ENCODE results near the gene HIVEP3. TPM values are rescaled to one million over a fixed set of nuclear protein-coding genes. Genes with fewer than 3 reads are reported as not detected.

HIVEP3 gene
- total RNA-seq, 1 experiment from 2014 or later, result 11.0 TPM

DNA sequence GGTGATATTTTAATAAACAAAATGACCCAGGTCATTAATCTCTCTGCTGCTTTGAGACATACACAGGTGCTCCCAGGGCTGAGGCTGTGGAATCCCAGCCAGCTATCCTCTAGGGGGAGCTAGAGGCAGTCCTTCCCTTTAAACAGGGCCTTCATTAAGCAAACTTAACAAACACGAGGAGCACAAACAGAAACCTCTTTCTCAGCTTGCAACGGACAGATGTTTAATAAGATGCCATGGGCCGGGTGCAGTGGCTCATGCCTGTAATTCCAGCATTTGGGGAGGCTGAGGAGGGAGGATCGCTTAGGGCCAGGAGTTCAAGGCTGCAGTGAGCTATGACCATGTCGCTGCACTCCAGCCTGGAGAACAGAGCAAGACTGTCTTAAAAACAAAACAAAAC, 106.7 kb downstream of the HIVEP3 start:
- Histone ChIP-seq H3K9me3 (ENCODE audit: insufficient read depth, low read depth) (no peaks in the 10 kb centered on the region), H3K9me2 (ENCODE audit: insufficient read depth) (no peaks in the 10 kb centered on the region), H3K4me1 (replicated peaks; ENCODE audit: insufficient read depth) (peaks cover 12% of the 10 kb centered on the region; the same call in 1 of the 2 replicates), H3K4me3 (no peak overlapping the region), H3K36me3 (ENCODE audit: low read depth) (no peaks in the 10 kb centered on the region), H4K20me1 (ENCODE audit: insufficient read depth) (no peaks in the 10 kb centered on the region), H3K27ac (no peak overlapping the region), H2AFZ (no peak overlapping the region), H3F3A (ENCODE audit: insufficient read depth, low read depth) (no peaks in the 10 kb centered on the region), H3K79me2 (ENCODE audit: low read depth) (no peaks in the 10 kb centered on the region), H3K4me2 (peak overlapping the region; percentile 19; the same call in 1 of the 2 replicates), H3K27me3 (ENCODE audit: insufficient read depth, low read depth) (no peaks in the 10 kb centered on the region)
- DNase-seq, result peak; percentile 63 to 73
- intact Hi-C loops (cut with micrococcal nuclease; ENCODE audit: unreplicated experiment), result loop anchor here (1.0 to 10.0 kb wide), 9 partner anchors 57 to 333 kb away; partner anchors contain the start of gene HIVEP3
- no TSS peak for BruUV-seq (replicated peaks)
- TF ChIP-seq EZH2 (IDR thresholded peaks at IDR 0.05; ENCODE audit: low read depth), result no peak
- TF ChIP-seq, protein P1, sequence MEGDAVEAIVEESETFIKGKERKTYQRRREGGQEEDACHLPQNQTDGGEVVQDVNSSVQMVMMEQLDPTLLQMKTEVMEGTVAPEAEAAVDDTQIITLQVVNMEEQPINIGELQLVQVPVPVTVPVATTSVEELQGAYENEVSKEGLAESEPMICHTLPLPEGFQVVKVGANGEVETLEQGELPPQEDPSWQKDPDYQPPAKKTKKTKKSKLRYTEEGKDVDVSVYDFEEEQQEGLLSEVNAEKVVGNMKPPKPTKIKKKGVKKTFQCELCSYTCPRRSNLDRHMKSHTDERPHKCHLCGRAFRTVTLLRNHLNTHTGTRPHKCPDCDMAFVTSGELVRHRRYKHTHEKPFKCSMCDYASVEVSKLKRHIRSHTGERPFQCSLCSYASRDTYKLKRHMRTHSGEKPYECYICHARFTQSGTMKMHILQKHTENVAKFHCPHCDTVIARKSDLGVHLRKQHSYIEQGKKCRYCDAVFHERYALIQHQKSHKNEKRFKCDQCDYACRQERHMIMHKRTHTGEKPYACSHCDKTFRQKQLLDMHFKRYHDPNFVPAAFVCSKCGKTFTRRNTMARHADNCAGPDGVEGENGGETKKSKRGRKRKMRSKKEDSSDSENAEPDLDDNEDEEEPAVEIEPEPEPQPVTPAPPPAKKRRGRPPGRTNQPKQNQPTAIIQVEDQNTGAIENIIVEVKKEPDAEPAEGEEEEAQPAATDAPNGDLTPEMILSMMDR (conservative IDR thresholded peaks at IDR 0.05), result peak; percentile 88
- CTCF ChIA-PET, result interaction anchor here (0.5 to 1.0 kb wide), 4 partner anchors 38 to 330 kb away, joined by 3 to 8 read pairs (median 5); no protein-coding TSS in a partner anchor
- POLR2A ChIA-PET (ENCODE audit: unreplicated experiment), result interaction anchor here (0.5 kb wide), 1 partner anchor 78 kb away, joined by 4 read pairs; no protein-coding TSS in a partner anchor

DNA sequence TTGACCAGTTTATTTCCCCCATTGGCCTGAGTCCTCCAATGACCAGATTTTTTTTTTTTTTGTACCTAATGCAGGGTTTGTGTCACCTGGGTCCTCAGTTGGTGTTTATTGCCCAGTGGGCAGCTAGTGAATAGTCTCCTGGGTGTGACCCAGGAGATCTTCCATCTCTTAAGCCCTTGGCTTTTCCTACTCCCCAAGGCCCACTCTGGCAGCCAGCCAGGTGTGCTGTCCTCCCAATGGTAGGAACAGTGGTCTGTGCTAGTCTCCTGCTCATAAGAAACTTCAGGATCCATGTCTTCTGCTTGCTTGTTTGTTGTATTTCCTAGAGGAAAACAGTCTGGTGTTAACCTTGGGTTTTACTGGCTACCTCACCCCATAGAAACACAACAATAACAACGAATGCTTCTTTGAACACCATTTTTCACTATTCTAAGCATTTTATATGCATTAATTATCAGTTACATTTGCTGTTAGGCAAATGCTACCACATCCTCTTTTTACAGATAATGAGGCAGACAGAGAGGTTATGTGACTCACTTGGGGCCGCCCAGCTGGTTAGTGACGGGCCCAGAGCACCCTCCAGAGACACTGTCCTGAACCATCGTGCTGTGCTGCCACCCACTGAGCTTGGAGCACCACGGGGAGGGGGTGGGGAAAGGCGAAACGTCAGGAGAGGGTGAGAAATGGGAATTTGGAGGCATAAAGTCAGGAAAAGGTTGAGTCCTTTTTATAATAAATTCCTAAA, 107.5 kb downstream of the HIVEP3 start:
- Histone ChIP-seq H3K9me2 (ENCODE audit: insufficient read depth) (no peaks in the 10 kb centered on the region), H3K27ac (no peak overlapping the region), H3F3A (ENCODE audit: insufficient read depth, low read depth) (no peaks in the 10 kb centered on the region), H3K4me1 (replicated peaks; ENCODE audit: insufficient read depth) (peaks cover 20% of the 10 kb centered on the region), H4K20me1 (ENCODE audit: insufficient read depth) (no peaks in the 10 kb centered on the region), H3K9me3 (ENCODE audit: insufficient read depth, low read depth) (no peaks in the 10 kb centered on the region), H3K4me3 (no peak overlapping the region), H3K79me2 (ENCODE audit: low read depth) (no peaks in the 10 kb centered on the region), H3K36me3 (ENCODE audit: low read depth) (no peaks in the 10 kb centered on the region), H3K27me3 (ENCODE audit: insufficient read depth, low read depth) (no peaks in the 10 kb centered on the region), H3K4me2 (no peak overlapping the region), H2AFZ (no peak overlapping the region)
- TF ChIP-seq, protein P1 (conservative IDR thresholded peaks at IDR 0.05), result no peak
- no peak for TF ChIP-seq EZH2 (IDR thresholded peaks at IDR 0.05; ENCODE audit: low read depth)
- intact Hi-C loops (cut with micrococcal nuclease; ENCODE audit: unreplicated experiment), result loop anchor here (10.0 kb wide), 2 partner anchors 56 to 334 kb away; no protein-coding TSS in a partner anchor
- DNase-seq, result no peak
- POLR2A ChIA-PET (ENCODE audit: unreplicated experiment), result no interaction called here
- CTCF ChIA-PET, result interaction anchor here (1.0 kb wide), 1 partner anchor 107 kb away, joined by 8 read pairs; no protein-coding TSS in a partner anchor
- no TSS peak for BruUV-seq (replicated peaks)

DNA sequence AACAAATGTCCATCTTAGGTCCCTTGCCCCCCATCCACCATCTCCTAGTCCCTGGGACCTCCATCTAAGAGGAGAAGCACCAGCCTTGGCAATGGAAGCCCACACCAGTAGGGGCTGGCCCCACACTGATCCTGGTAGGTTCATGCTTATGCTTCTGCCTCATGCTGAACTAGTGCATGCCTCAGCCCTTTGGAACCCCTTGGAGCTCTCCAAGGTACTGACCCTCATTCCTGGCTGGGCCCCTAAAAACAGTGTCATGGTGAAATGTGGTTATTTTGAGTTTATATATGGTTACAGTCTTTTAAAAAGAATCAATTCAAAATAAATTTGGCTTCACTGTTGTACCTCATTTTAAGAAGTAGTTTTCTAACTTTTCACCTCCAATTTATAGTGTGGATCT, 108.3 kb downstream of the HIVEP3 start:
- intact Hi-C loops (cut with micrococcal nuclease; ENCODE audit: unreplicated experiment), result loop anchor here (10.0 kb wide), 2 partner anchors 56 to 334 kb away; no protein-coding TSS in a partner anchor
- Histone ChIP-seq H3K4me1 (replicated peaks; ENCODE audit: insufficient read depth) (peaks cover 22% of the 10 kb centered on the region), H3K27ac (no peak overlapping the region), H3K79me2 (ENCODE audit: low read depth) (0 out of 2 replicates have a peak, but pooled peaks cover 1% of the 10 kb centered on the region), H3K27me3 (ENCODE audit: insufficient read depth, low read depth) (no peaks in the 10 kb centered on the region), H4K20me1 (ENCODE audit: insufficient read depth) (no peaks in the 10 kb centered on the region), H2AFZ (no peak overlapping the region), H3K36me3 (ENCODE audit: low read depth) (no peaks in the 10 kb centered on the region), H3K4me2 (no peak overlapping the region), H3K9me3 (ENCODE audit: insufficient read depth, low read depth) (no peaks in the 10 kb centered on the region), H3K4me3 (no peak overlapping the region), H3K9me2 (ENCODE audit: insufficient read depth) (no peaks in the 10 kb centered on the region), H3F3A (ENCODE audit: insufficient read depth, low read depth) (no peaks in the 10 kb centered on the region)
- no TSS peak for BruUV-seq (replicated peaks)
- peak in 1 of 2 experiments; percentile 30 for DNase-seq
- TF ChIP-seq EZH2 (IDR thresholded peaks at IDR 0.05; ENCODE audit: low read depth), result no peak
- TF ChIP-seq, protein P1 (conservative IDR thresholded peaks at IDR 0.05), result no peak
- CTCF ChIA-PET, result no interaction called here
- POLR2A ChIA-PET (ENCODE audit: unreplicated experiment), result no interaction called here
